Neutrophil (primary cell): ENCODE measurements around the gene TNNT1.

Experiments
- H3K27ac ChIP-seq: fragments of 200-600 bp; sonication (generic); 2 replicates; pipeline ENCODE4 v1.5.1; 2016; ENCODE audit warnings: mild to moderate bottlenecking, moderate library complexity
- H3K27me3 ChIP-seq: fragments of 200-600 bp; sonication (generic); 2 replicates; pipeline ENCODE4 v1.6.0; 2016; ENCODE audit warnings: mild to moderate bottlenecking
- H3K36me3 ChIP-seq: fragments of 200-600 bp; sonication (generic); 2 replicates; pipeline ENCODE4 v1.5.1; 2017
- H3K4me1 ChIP-seq, 2 experiments: fragments of 200-600 bp in 1 of 2; sonication (generic) in 1 of 2; 1 replicate in 1 of 2; 2 replicates in 1 of 2; pipeline versions ENCODE4 v1.5.1 to v1.6.1; 2013 to 2016; ENCODE audit warnings: low read depth in 1 of 2, low read length in 1 of 2, mild to moderate bottlenecking in 1 of 2, moderate library complexity in 1 of 2; ENCODE audit not compliant: control insufficient read depth in 1 of 2, insufficient read depth in 1 of 2
- H3K4me3 ChIP-seq, 2 experiments: fragments of 200-600 bp in 1 of 2; sonication (generic) in 1 of 2; 1 replicate in 1 of 2; 2 replicates in 1 of 2; pipeline ENCODE4 v1.5.1; 2013 to 2016; ENCODE audit warnings: low read depth in 1 of 2, low read length in 1 of 2, mild to moderate bottlenecking in 1 of 2, moderate library complexity in 1 of 2
- H3K9me3 ChIP-seq: fragments of 200-600 bp; sonication (generic); 2 replicates; pipeline ENCODE4 v1.5.1; 2016
- CTCF ChIP-seq: fragments of 200-600 bp; sonication (generic); IDR thresholded peaks from 2 replicates; pipeline ENCODE4 v1.5.1; 2016; ENCODE audit warnings: antibody characterized with exemption

The TNNT1 gene

GRCh38 chr19:55141696-55142095 is 7.3 kb downstream of the TNNT1 start:
- peaks cover 7 to 14% of the 10 kb centered on the region in 2 experiments for H3K4me1 ChIP-seq
- TF ChIP-seq CTCF: no peak

GRCh38 chr19:55137915-55138314 is 11.1 kb downstream of the TNNT1 start:
- no peak for TF ChIP-seq CTCF

More at GRCh38 chr19:55141696-55142095, 7.3 kb downstream of the TNNT1 start:
- Histone ChIP-seq H3K9me3 (no peaks in the 10 kb centered on the region), H3K36me3 (no peaks in the 10 kb centered on the region), H3K27ac (no peak overlapping the region), H3K4me3 (no peak overlapping the region), H3K27me3 (peaks cover 87% of the 10 kb centered on the region)

GRCh38 chr19:55136399-55137102 is 12.5 kb downstream of the TNNT1 start:
- Histone ChIP-seq H3K4me1 (no peaks in the 10 kb centered on the region), H3K27me3 (peaks cover 74% of the 10 kb centered on the region), H3K4me3 (no peak overlapping the region), H3K9me3 (no peaks in the 10 kb centered on the region), H3K36me3 (no peaks in the 10 kb centered on the region), H3K27ac (no peak overlapping the region)
- TF ChIP-seq CTCF: no peak

More at GRCh38 chr19:55137915-55138314, 11.1 kb downstream of the TNNT1 start:
- Histone ChIP-seq H3K27ac (no peak overlapping the region), H3K9me3 (no peaks in the 10 kb centered on the region), H3K27me3 (peaks cover 76% of the 10 kb centered on the region), H3K4me3 (no peak overlapping the region), H3K36me3 (no peaks in the 10 kb centered on the region), H3K4me1 (no peaks in the 10 kb centered on the region)

GRCh38 chr19:55134736-55135135 is 14.3 kb downstream of the TNNT1 start:
- H3K4me3 ChIP-seq: no peak overlapping the region

GRCh38 chr19:55133639-55134444 is 15.2 kb downstream of the TNNT1 start:
- TF ChIP-seq CTCF: no peak
- Histone ChIP-seq H3K27ac (no peak overlapping the region), H3K36me3 (no peaks in the 10 kb centered on the region), H3K4me3 (no peak overlapping the region), H3K27me3 (peaks cover 71% of the 10 kb centered on the region), H3K9me3 (no peaks in the 10 kb centered on the region), H3K4me1 (no peaks in the 10 kb centered on the region)

More at GRCh38 chr19:55134736-55135135, 14.3 kb downstream of the TNNT1 start:
- Histone ChIP-seq H3K9me3 (no peaks in the 10 kb centered on the region), H3K36me3 (no peaks in the 10 kb centered on the region), H3K27ac (no peak overlapping the region), H3K4me1 (no peaks in the 10 kb centered on the region), H3K27me3 (peaks cover 73% of the 10 kb centered on the region)
- TF ChIP-seq CTCF: no peak
